Femur (tissue), 1 donor: ENCODE results near the gene CLIP2.
"Not testable (repeated sequence)": the region's sequence is repeated elsewhere in the genome, so short reads cannot be mapped to it uniquely, and the experiment has no call there.

Experiments used
- DNase-seq: peaks from one replicate; pipeline ENCODE4 v3.0.0-alpha.2; 2017

CLIP2 gene

DNA sequence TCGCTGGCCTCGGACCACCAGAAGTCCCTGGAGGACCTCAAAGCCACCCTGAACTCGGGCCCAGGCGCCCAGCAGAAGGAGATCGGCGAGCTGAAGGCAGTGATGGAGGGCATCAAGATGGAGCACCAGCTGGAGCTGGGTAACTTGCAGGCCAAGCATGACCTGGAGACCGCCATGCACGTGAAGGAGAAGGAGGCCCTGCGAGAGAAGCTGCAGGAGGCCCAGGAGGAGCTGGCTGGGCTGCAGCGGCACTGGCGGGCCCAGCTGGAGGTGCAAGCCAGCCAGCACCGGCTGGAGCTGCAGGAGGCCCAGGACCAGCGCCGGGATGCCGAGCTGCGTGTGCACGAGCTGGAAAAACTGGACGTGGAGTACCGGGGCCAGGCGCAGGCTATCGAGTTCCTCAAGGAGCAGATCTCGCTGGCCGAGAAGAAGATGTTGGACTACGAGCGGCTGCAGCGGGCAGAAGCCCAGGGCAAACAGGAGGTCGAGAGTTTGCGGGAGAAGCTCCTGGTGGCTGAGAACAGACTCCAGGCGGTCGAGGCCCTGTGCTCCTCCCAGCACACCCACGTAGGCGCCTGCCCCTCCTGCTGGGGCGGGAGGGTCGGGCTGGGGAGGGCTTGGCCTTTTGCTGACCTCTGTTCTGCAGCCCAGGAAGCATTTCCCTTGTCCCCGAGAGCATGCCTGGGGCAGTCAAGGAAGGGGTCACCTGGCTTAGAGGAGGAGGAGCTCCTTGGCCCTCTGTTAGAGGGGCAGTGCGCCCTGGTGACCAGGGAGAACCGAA, 87.2 kb downstream of the CLIP2 start:
- DNase-seq = no peak

DNA sequence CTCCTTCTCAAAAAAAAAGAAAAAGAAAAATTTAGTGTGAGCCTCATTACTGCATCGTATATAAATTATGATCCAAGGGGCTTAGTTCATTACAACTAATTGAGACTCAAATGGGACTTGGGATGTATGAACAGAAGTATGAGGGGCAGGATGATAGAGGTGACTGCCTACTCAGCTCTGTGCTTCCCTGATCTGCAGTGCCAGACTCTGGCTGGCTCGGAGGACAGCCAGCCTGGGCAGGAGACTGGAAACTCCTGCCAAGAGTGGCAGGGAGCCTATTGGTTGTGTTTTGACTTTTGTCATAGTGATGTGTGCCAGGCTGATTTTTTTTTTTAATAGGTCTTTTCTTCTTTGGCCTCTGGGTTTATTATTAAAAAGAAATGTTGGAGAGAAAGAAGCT, 90.7 kb downstream of the CLIP2 start:
- no peak for DNase-seq

DNA sequence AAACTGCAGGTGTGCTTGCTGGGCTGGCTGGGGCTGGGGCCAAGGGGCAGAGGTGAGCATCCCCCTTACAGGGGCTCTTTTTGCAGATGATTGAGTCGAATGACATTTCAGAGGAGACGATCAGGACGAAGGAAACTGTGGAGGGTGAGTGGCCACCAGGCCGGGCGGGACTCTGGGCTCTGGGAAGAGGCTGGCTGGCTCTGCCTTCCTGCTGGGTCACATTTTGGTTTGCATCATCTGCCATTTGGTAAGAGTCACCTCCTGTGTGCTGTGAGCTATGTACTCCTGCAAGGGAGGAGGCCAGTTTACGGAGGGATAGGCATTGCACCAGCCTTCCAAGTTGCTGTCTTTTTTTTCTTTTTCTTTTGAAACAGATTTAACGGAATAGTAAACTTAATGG, 91.5 kb downstream of the CLIP2 start:
- no peak for DNase-seq

DNA sequence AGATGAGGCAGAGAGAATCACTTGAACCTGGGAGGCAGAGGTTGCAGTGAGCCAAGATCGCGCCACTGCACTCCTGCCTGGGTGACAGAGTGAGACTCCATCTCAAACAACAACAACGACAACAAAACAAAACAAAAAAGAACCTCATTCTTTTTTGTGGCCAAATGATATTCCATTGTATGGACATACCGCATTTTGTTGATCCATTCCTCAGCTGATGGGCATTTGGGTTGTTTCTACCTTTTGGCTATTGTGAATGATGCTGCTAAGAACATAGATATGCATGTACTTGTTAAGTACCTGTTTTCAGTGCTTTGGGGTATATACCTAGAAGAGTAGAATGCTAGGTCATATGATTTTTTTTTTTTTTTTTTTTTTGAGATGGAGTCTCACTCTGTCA, 94.9 kb downstream of the CLIP2 start:
- DNase-seq = not testable (repeated sequence)

DNA sequence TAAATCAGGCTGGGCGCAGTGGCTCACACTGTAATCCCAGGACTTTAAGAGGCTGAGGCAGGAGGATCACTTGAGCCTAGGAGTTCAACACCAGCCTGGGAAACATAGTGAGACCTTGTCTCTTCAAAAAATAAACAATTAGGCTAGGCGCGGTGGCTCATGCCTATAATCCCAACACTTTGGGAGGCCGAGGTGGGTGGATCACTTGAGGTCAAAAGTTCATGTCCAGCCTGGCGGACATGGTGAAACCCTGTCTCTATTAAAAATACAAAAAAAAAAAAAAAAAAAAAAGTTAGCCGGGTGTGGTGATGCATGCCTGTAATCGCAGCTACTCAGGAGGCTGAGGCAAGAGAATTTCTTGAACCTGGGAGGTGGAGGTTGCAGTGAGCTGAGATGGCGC, 95.6 kb downstream of the CLIP2 start:
- DNase-seq = not testable (repeated sequence)

DNA sequence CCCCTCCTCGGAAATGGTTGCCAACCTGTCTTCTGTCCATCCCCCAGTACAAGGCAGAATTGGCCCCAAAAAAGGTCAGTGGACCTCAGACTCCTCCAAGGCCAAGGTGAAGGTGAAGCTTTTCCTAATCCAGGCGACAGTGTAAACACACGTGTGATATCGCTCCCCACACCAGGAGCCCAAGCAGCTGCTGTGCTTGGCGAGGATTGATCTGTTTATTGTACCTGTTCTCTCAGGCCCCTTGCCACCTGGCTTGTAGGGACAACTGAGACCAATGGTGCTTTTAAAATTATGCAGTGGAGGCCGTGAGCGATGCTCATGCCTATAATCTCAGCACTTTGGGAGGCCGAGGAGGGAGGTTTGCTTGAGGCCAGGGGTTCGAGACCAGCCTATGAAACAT, 98.4 kb downstream of the CLIP2 start:
- DNase-seq = no peak

DNA sequence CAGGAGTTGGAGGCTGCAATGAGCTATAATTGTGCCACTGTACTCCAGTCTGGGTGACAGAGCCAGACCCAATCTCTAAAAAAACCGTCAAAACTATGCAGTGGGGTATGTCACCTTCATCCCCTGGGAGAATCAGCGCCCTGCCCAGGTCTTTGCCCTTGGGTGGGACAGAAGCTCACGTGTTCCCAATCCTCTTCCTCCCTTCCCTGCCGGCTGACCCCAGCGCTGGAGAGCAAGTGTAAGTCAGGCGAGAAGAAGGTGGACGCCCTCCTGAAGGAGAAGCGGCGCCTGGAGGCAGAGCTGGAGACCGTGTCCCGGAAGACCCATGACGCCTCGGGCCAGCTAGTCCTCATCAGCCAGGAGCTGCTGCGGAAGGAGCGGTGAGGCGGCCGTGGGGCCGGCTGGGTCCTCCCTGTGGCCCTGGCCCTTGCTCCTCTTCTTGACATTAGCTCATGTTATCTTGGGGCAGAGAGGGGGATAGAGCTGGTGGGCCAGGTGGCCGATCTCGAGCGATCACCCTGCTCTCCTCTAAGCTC, 99.7 kb downstream of the CLIP2 start:
- DNase-seq = no peak

DNA sequence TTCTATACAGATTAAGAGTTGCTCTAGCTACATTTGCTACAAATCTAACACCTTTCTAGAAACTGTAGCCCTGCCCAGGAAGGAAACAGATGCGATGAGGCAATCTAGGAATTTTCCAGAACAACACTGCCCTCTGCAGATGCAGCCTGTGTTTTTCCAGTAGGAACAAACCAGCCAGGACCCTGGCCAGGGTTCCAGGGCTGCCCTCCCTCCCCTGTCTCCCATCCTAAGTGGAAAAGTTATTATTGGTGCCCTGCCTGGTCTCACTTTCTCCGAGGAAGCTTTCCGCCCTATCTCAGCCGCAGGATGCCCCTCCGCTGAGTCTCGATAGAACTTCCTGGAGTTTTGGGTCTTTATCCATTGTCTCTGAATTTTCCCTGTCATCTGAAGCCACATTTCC, 104.5 kb downstream of the CLIP2 start:
- DNase-seq = peak; percentile 74

DNA sequence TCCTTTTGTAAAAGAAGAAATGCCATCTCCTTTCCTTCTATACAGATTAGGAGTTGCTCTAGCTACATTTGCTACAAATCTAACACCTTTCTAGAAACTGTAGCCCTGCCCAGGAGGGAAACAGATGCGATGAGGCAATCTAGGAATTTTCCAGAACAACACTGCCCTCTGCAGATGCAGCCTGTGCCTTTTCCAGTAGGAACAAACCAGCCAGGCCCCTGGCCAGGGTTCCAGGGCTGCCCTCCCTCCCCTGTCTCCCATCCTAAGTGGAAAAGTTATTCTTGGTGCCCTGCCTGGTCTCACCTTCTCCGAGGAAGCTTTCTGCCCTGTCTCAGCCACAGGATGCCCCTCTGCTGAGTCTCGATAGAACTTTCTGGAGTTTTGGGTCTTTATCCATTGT, 105.4 kb downstream of the CLIP2 start:
- peak; percentile 68 for DNase-seq

DNA sequence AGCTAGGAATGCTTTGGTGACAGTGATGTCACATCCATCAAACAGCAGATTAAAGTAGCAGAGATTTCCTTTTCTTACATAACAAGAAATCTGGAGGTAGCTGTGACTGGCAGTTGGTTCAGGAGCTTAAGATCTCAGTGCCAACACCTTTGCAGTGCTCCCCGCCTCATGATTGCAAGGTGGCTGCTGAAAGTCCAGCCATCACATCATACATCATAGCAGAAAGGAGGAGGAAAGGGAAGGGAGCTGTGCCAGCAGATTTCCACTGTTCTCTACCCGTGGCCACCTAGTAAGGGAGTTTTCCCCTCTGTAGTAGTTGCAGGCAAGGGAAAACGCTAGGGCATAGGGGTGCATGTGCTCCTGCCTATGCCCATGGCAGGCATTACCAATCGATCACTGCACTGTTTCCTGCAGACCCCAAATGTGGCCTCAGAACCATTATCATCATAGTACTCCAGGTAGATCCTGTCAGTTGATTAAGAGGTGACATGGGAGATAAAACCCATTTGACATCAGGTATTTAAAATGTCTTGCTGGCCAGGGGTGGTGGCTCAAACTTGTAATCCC, 106.6 kb downstream of the CLIP2 start:
- DNase-seq = no peak

DNA sequence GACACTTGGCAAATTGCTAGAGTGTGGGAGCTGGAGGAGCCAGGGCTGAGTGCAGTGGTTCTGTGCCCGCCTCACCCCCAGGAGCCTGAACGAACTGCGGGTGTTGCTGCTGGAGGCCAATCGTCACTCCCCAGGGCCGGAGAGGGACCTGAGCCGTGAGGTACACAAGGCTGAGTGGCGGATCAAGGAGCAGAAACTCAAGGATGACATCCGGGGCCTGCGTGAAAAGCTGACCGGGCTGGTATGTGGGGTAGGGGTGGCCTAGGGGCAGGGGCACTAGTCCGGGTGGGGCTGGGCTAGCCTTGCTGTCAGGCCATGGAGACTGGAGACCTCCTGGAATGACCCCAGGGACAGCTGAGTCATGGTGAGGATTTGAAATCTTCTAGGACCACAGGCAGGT, 107.8 kb downstream of the CLIP2 start:
- no peak for DNase-seq

DNA sequence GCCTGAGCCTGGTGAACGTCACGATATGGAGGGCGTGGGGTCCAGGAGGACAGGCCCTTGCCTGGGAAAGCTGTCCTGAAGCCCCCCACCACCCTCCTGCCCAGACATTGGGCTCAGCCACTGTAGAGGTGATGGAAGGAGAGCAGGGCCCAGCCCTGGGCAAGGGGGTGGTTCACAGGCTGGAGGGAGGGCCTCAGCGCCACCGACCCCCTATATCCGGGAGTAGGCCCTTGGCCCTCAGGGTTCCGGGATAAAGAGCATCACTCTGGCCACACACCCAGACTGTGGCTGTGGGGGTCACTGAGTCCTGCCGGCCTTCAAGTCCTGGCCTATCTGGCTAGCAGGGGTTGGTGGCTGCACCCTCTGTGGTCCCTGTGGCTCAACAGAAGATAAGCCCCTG, 109.2 kb downstream of the CLIP2 start:
- DNase-seq = no peak

DNA sequence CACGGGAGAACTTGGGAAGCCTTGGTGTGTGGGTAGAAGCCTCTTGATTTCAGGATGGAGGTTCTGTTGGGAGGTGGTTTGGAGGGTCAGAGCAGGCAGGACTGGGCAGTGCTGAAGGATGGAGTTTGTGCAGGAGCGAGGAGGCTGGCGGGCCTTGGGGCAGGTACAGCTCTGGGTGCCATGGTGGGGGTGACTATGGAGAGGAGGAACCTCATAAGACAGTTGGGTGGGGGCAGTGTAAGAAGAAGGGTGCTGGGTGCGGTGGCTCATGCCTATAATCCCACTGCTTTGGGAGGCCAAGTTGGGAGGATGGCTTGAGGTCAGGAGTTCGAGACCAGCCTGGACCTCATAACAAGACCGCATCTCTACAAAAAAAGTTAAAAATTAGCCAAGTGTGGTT, 109.8 kb downstream of the CLIP2 start:
- no peak for DNase-seq

DNA sequence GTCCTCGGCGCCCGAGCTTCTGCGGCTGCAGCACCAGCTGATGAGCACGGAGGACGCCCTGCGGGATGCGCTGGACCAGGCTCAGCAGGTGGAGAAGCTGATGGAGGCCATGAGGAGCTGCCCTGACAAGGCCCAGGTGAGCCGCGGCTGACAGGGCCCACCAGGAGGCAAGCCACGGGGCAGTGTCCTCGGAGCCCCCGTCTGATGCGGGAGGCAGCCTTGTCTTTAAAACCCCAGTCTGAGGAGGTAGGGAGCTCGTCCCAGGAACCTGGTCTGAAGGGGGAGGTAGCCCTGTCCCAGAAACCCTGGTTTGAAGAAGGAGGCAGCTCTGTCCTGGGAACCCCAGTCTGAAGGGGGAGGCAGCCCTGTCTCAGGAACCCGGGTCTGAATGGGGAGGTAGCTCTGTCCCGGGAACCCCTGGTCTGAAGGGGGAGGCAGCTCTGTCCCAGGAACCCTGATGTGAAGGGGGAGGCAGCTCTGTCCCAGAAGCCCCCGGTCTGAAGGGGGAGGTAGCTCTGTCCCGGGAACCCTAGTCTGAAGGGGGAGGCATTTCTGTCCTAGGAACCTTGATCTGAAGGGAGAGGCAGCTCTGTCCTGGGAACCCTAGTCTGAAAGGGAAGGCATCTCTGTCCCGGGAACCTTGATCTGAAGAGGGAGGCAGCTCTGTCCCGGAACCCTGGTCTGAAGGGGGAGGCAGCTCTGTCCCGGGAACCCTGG, 111.4 kb downstream of the CLIP2 start:
- no peak for DNase-seq

DNA sequence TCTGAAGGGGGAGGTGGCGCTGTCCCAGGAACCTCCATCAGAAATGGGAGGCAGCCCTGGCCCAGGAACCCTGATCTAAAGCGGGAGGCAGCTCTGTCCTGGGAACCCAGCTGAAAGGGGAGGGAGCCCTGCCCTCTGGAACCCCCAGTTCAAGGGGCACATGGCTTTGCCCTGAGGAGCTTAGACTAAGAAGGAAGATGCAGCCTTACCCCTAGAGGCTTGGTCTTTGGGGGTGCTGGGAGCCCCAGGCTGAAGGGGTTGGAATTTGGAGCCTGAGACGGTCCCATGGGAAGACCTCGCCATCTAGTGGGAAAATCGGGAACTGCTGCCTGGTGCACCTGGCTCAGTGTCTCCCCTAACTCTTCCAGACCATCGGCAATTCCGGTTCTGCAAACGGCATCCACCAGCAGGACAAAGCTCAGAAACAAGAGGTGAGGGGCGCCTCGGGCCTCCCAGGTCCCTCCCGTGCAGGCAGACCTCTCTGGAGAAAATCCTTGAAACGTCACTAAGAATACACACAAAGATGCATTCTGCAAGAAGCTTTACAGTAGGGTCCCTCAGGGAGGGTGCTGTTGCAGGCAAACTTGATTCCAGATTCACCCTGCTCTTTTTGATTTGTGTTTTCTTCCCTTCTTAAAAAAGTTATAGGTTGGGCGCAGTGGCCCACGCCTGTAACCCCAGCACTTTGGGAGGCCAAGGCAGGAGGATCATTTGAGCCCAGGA, 112.1 kb downstream of the CLIP2 start:
- DNase-seq = peak; percentile 78

DNA sequence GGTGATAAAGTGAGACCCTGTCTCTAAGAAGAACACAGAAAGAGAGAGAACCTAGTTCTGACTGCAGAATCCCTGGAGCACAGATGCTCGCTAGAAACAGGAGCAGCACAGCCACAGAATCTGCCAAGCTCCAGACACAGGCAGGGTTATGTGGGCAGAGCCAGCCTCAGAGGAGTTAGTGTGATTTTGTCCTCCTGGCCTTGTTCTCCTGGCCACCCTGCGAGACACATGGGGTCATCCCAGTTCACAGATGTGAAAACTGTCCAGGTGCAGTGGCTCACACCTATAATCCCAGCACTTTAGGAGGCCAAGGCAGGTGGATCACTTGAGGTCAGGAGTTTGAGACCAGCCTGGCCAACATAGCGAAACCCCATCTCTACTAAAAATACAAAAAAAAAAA, 113.5 kb downstream of the CLIP2 start:
- DNase-seq = not testable (repeated sequence)

DNA sequence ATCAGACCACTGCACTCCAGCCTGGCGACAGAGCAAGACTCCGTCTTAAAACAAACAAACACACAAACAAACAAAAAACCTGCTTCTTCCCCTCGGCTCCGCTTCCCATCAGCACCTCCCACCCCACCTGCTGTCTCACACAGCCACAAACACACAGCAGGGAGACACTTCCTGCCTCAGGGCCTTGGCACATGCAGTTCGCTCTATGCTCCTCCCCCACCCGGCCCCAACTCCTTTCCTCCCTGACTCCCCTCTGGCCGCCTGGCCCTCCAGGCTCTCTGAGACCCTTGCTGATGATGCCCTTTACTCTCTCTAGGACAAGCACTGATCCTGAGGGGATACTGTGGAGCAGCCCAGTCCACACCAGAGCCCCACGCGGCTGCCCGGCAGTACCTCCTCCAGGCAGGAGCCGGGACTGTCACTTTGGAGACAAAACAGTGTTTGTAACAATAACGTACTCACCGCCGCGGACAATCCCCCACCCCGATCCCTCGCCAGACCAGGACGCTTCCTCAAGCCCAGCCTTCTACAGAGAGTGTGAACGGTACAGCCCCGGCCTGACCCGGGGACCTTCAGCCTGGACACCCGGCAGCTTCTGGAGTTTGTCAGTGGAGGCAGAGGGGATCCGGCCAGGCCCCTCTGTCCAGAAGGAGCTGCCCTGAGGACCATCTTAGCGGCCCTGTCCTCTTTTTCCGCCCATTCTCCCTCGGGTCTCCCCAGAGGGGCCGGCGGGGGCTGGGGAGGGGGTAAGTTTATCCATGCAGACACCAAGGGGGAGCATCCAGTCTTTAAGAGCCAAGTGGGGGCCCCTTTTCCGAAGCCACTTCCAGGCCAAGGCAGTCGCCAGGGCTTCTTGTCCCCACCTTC, 114.5 kb downstream of the CLIP2 start:
- no peak for DNase-seq

DNA sequence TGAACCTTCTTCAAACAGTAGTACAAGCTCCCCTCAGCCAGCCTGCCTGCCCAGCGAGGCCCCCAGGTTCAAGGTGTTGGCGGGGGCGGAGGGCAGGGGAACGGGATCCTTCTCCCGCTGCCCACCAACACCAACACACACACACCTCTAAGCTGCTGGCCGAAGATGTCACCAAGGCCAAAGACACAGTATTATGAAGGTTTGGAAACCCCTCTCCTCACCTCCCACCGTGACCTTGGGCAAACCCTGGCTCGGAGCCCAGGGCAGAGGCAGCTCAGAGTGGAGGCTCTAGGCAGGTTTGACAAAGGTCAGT, 115.1 kb downstream of the CLIP2 start:
- DNase-seq = no peak

DNA sequence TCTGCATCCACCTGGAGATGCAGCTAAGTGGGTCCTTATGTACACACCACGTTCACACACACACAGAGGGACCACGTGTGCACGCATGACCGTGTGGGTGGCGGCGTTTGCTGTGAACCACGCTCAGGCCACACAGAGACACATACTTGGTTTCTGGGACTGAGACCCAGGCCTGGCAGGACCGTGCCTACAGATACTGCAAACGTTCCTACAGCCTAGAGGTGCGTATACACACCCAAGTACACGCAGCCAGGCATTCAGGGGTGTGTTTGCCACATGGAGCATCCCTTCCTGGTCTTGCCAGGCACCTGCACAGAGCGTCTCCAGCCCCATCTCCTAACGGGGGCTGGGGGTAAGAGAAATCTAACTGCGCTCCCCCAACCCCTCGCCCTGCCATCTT, 115.5 kb downstream of the CLIP2 start:
- DNase-seq = no peak

DNA sequence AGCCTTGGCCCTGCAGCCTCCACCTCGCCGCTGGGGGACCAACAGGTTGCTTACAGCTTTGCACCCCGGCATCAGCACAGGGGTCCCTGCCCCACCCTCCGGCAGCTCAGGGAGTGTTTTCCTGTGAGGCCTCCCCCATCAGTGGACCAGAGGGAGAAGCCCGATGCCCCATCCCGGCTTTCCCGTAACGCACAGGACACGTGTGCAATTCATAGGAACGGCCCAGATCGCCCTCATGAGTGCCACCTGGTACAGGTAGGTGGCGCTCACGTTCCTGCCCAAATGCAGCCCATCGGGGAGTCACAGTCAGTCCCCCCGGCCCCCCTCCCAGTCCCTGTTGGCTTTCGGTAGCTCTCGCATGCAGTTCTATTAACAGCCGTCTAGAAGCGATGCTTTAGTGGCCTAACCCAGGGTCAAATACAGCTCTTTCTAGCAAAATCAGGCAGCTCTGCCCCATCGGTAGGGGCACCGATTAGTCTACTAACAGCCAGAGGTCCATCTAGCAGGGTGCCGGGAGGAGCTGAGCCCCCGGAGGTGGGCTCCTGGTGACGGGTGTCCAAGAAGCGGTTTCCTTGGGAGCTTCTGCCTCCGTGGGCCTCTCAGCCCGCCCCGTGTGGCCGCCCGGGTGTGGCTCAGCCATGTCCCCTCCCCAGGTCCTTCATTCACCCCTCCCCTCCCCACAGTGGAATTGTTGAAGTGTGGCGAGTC, 116.1 kb downstream of the CLIP2 start:
- DNase-seq = no peak

DNA sequence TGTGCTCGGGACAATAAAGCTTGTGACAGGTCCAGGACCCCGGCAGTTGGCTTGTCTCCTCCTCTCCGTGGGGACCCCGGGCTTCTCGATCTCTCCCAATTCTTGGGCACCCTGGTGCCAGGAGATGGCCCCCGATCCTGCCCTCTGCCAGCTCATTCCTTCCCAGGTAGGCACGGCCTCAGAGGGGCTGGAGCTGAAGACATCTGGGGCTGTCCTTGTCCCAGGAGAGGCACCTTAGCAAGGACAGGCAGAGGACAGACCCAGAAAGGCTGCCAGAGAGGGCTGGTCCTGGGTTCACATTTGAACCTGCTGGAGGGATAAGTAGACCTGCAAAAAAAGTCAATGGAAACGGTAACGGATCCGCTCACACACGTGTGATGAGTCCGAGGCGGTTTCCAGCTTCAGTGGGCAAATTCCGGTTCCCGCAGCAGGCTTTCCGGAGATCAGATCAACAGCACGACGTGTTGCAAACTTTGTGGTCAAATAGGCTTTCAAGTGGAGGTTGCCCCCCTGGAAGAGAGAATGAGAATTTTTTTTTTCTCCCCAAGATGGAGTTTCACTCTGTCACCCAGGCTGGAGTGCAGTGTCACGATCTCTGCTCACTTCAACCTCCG, 116.8 kb downstream of the CLIP2 start:
- no peak for DNase-seq
